Myocyte (in vitro differentiated cells): Measurements from ENCODE around the gene C16orf89. TPM values are rescaled to one million over a fixed set of nuclear protein-coding genes. Genes with fewer than 3 reads are reported as not detected.
"Not testable (repeated sequence)": the region's sequence is repeated elsewhere in the genome, so short reads cannot be mapped to it uniquely, and the experiment has no call there.

ENCODE experiments used
- DNase-seq: peaks from one replicate; pipeline ENCODE4 v3.0.0-alpha.2; 2012; ENCODE audit warnings: low read depth
- total RNA-seq: library from RNA; depleted of rRNA; stranded (reverse); fragments of >200 nt; gene quantifications from 2 replicates; pipeline ENCODE4 v1.2.3, GENCODE V29; 2014

C16orf89 gene
- total RNA-seq, 1 donor from 2014 or later = 0.43 TPM

- no peak for DNase-seq
These were observed 3.7 kb downstream of the C16orf89 start for GRCh38 chr16:5062051-5062450.

GRCh38 chr16:5060073-5060641, 5.6 kb downstream of the C16orf89 start:
- no peak for DNase-seq

GRCh38 chr16:5059386-5060072, 6.2 kb downstream of the C16orf89 start:
- no peak for DNase-seq

GRCh38 chr16:5058476-5058875, 7.3 kb downstream of the C16orf89 start:
- DNase-seq = peak; percentile 43

- DNase-seq = no peak
These were observed 9.4 kb downstream of the C16orf89 start for GRCh38 chr16:5056352-5056751.

GRCh38 chr16:5054876-5055865, 10.6 kb downstream of the C16orf89 start:
- no peak for DNase-seq

GRCh38 chr16:5046914-5047313, 18.8 kb downstream of the C16orf89 start:
- no peak for DNase-seq

GRCh38 chr16:5045499-5046115, 20.1 kb downstream of the C16orf89 start:
- no peak for DNase-seq

- DNase-seq = not testable (repeated sequence)
These were observed 21.2 kb downstream of the C16orf89 start for GRCh38 chr16:5044581-5044980.

GRCh38 chr16:5044011-5044540, 21.7 kb downstream of the C16orf89 start:
- DNase-seq = no peak

- DNase-seq = peak; percentile 14
These were observed 23.1 kb downstream of the C16orf89 start for GRCh38 chr16:5042574-5043171.

- peak; percentile 47 for DNase-seq
These were observed 24.1 kb downstream of the C16orf89 start for GRCh38 chr16:5041600-5042133.

GRCh38 chr16:5040451-5040850, 25.3 kb downstream of the C16orf89 start:
- DNase-seq = no peak

GRCh38 chr16:5036228-5037156, 29.3 kb downstream of the C16orf89 start:
- no peak for DNase-seq

GRCh38 chr16:5035909-5036227, 29.9 kb downstream of the C16orf89 start:
- no peak for DNase-seq

GRCh38 chr16:5034167-5034523, 31.6 kb downstream of the C16orf89 start:
- no peak for DNase-seq

GRCh38 chr16:5033256-5034166, 32.2 kb downstream of the C16orf89 start, which contains the start of gene NAGPA:
Gene NAGPA (minus strand): TSS chr16:5033935. CDS start chr16:5033914, 21 bp downstream.
- peak; percentile 83 for DNase-seq

- DNase-seq = no peak
These were observed 33.0 kb downstream of the C16orf89 start for GRCh38 chr16:5032748-5033167.
